Measurements from ENCODE around the gene SWAP70. TPM values are rescaled to one million over a fixed set of nuclear protein-coding genes. Genes with fewer than 3 reads are reported as not detected.

The SWAP70 gene
- total RNA-seq, 3 donors from 2014 or later (not counting 1 experiment from before 2014, with no cell fraction given): 11.8 to 14.0 (median 11.9) TPM

GRCh38 chr11:9731256-9731655 is 67.4 kb downstream of the SWAP70 start:
- Histone ChIP-seq H3K36me3 (ENCODE audit: control insufficient read depth, insufficient read depth, low read length) (peaks cover 16% of the 10 kb centered on the region), H3K4me3 (ENCODE audit: low read length) (no peak overlapping the region), H3K27me3 (ENCODE audit: control insufficient read depth, insufficient read depth, low read length) (no peaks in the 10 kb centered on the region), H3K4me1 (ENCODE audit: control insufficient read depth, insufficient read depth, low read length) (peaks cover 3% of the 10 kb centered on the region), H3K9me3 (ENCODE audit: control insufficient read depth, insufficient read depth, low read length) (peaks cover 4% of the 10 kb centered on the region), H3K27ac (ENCODE audit: low read length) (no peak overlapping the region)
- intact Hi-C loops (cut with micrococcal nuclease): no loop called here
- DNase-seq (no peak), ATAC-seq (no peak)
- H3K36me3 Mint-ChIP-seq: peaks cover 13% of the 10 kb centered on the region
- TF ChIP-seq CTCF (IDR thresholded peaks at IDR 0.05): no peak
- H3K4me3 Mint-ChIP-seq: no peak overlapping the region
- H3K27ac Mint-ChIP-seq: no peak overlapping the region
- H3K4me1 Mint-ChIP-seq: no peaks in the 10 kb centered on the region
- no peaks in the 10 kb centered on the region for H3K27me3 Mint-ChIP-seq (ENCODE audit: low read depth in 2 of 2)
- 41% methylated on average over 1 of the region's 1 CpG for WGBS (ENCODE audit: insufficient coverage)
- peaks cover 2 to 11% of the 10 kb centered on the region in 2 donors for H3K9me3 Mint-ChIP-seq

GRCh38 chr11:9732453-9732852 is 68.6 kb downstream of the SWAP70 start:
- H3K4me3 Mint-ChIP-seq: no peak overlapping the region
- Histone ChIP-seq H3K36me3 (ENCODE audit: control insufficient read depth, insufficient read depth, low read length) (peaks cover 22% of the 10 kb centered on the region), H3K27me3 (ENCODE audit: control insufficient read depth, insufficient read depth, low read length) (no peaks in the 10 kb centered on the region), H3K27ac (ENCODE audit: low read length) (no peak overlapping the region), H3K4me3 (ENCODE audit: low read length) (no peak overlapping the region), H3K9me3 (ENCODE audit: control insufficient read depth, insufficient read depth, low read length) (peaks cover 4% of the 10 kb centered on the region), H3K4me1 (ENCODE audit: control insufficient read depth, insufficient read depth, low read length) (peaks cover 3% of the 10 kb centered on the region)
- no peak overlapping the region for H3K27ac Mint-ChIP-seq
- H3K4me1 Mint-ChIP-seq: no peaks in the 10 kb centered on the region
- intact Hi-C loops (cut with micrococcal nuclease): no loop called here
- ATAC-seq: no peak
- H3K27me3 Mint-ChIP-seq (ENCODE audit: low read depth in 2 of 2): no peaks in the 10 kb centered on the region
- H3K9me3 Mint-ChIP-seq: peaks cover 2 to 13% of the 10 kb centered on the region in 2 donors
- H3K36me3 Mint-ChIP-seq: peaks cover 20% of the 10 kb centered on the region
- 80% methylated on average over 11 of the region's 11 CpGs for WGBS (ENCODE audit: insufficient coverage)
- no peak for TF ChIP-seq CTCF (IDR thresholded peaks at IDR 0.05)
- no peak for DNase-seq

GRCh38 chr11:9733212-9733611 is 69.3 kb downstream of the SWAP70 start:
- no peak for TF ChIP-seq CTCF (IDR thresholded peaks at IDR 0.05)
- H3K9me3 ChIP-seq (ENCODE audit: control insufficient read depth, insufficient read depth, low read length): peaks cover 4% of the 10 kb centered on the region
- WGBS (ENCODE audit: insufficient coverage): 92% methylated on average over 3 of the region's 3 CpGs
- intact Hi-C loops (cut with micrococcal nuclease): no loop called here
- Mint-ChIP-seq H3K36me3 (peaks cover 20% of the 10 kb centered on the region), H3K4me3 (no peak overlapping the region), H3K27ac (no peak overlapping the region), H3K9me3 (peaks cover 2 to 13% of the 10 kb centered on the region in 2 donors), H3K4me1 (no peaks in the 10 kb centered on the region), H3K27me3 (ENCODE audit: low read depth in 2 of 2) (no peaks in the 10 kb centered on the region)
- ATAC-seq (no peak), DNase-seq (no peak)
- H3K27ac ChIP-seq (ENCODE audit: low read length): no peak overlapping the region
- H3K27me3 ChIP-seq (ENCODE audit: control insufficient read depth, insufficient read depth, low read length): no peaks in the 10 kb centered on the region
- peaks cover 18% of the 10 kb centered on the region for H3K36me3 ChIP-seq (ENCODE audit: control insufficient read depth, insufficient read depth, low read length)
- peaks cover 3% of the 10 kb centered on the region for H3K4me1 ChIP-seq (ENCODE audit: control insufficient read depth, insufficient read depth, low read length)
- no peak overlapping the region for H3K4me3 ChIP-seq (ENCODE audit: low read length)

GRCh38 chr11:9735236-9735635 is 71.4 kb downstream of the SWAP70 start:
- Mint-ChIP-seq H3K27ac (no peak overlapping the region), H3K27me3 (ENCODE audit: low read depth in 2 of 2) (no peaks in the 10 kb centered on the region), H3K4me1 (peaks cover 7 to 10% of the 10 kb centered on the region in 2 donors), H3K36me3 (peaks cover 26% of the 10 kb centered on the region), H3K9me3 (peaks cover 2 to 13% of the 10 kb centered on the region in 2 donors), H3K4me3 (no peak overlapping the region)
- Histone ChIP-seq H3K27me3 (ENCODE audit: control insufficient read depth, insufficient read depth, low read length) (no peaks in the 10 kb centered on the region), H3K27ac (ENCODE audit: low read length) (no peak overlapping the region), H3K4me3 (ENCODE audit: low read length) (no peak overlapping the region), H3K4me1 (ENCODE audit: control insufficient read depth, insufficient read depth, low read length) (no peaks in the 10 kb centered on the region), H3K36me3 (ENCODE audit: control insufficient read depth, insufficient read depth, low read length) (peaks cover 22% of the 10 kb centered on the region), H3K9me3 (ENCODE audit: control insufficient read depth, insufficient read depth, low read length) (peaks cover 4% of the 10 kb centered on the region)
- no peak for TF ChIP-seq CTCF (IDR thresholded peaks at IDR 0.05)
- DNase-seq: no peak
- intact Hi-C loops (cut with micrococcal nuclease): no loop called here
- 93% methylated on average over 3 of the region's 3 CpGs for WGBS (ENCODE audit: insufficient coverage)
- ATAC-seq: no peak

Measured in natural killer cell (primary cell).